ENCODE data around the gene SPAG4. TPM values are rescaled to one million over a fixed set of nuclear protein-coding genes. Genes with fewer than 3 reads are reported as not detected.

SPAG4 gene
- total RNA-seq, 2 donors from 2014 or later, result 5.9 to 6.3 TPM

- Mint-ChIP-seq H3K9me3 (no peaks in the 10 kb centered on the region), H3K36me3 (no peaks in the 10 kb centered on the region), H3K27me3 (no peaks in the 10 kb centered on the region), H3K27ac (peak overlapping the region; percentile 1 to 59), H3K4me3 (no peak overlapping the region), H3K4me1 (ENCODE audit: low read depth in 2 of 2) (peaks cover 74 to 80% of the 10 kb centered on the region in 2 donors)
- DNase-seq (ENCODE audit: low spot score) (no peak), ATAC-seq (no peak)
Measured at GRCh38 chr20:35641743-35642142, 26.1 kb downstream of the SPAG4 start.

- H3K4me1 Mint-ChIP-seq (ENCODE audit: low read depth in 2 of 2), result peaks cover 62 to 68% of the 10 kb centered on the region in 2 donors
- H3K9me3 Mint-ChIP-seq, result no peaks in the 10 kb centered on the region
- no peak overlapping the region for H3K4me3 Mint-ChIP-seq
- H3K27me3 Mint-ChIP-seq, result no peaks in the 10 kb centered on the region
- peak overlapping the region in 1 of 2 donors; percentile 59 for H3K27ac Mint-ChIP-seq
- ATAC-seq, result no peak
- DNase-seq (ENCODE audit: low spot score), result no peak
- H3K36me3 Mint-ChIP-seq, result no peaks in the 10 kb centered on the region
Measured at GRCh38 chr20:35643045-35643444, 27.4 kb downstream of the SPAG4 start.

- Mint-ChIP-seq H3K27me3 (no peaks in the 10 kb centered on the region), H3K4me3 (no peak overlapping the region), H3K9me3 (no peaks in the 10 kb centered on the region), H3K36me3 (no peaks in the 10 kb centered on the region), H3K4me1 (ENCODE audit: low read depth in 2 of 2) (peaks cover 65% of the 10 kb centered on the region in 2 donors), H3K27ac (peak overlapping the region; percentile 3 to 73)
- no peak for DNase-seq (ENCODE audit: low spot score)
- no peak for ATAC-seq
Measured at GRCh38 chr20:35644806-35645205, 29.2 kb downstream of the SPAG4 start.

- Mint-ChIP-seq H3K9me3 (no peaks in the 10 kb centered on the region), H3K4me1 (ENCODE audit: low read depth in 2 of 2) (peaks cover 40 to 47% of the 10 kb centered on the region in 2 donors), H3K4me3 (no peak overlapping the region), H3K27ac (no peak overlapping the region), H3K27me3 (no peaks in the 10 kb centered on the region), H3K36me3 (peaks cover 4% of the 10 kb centered on the region)
- ATAC-seq (no peak), DNase-seq (ENCODE audit: low spot score) (no peak)
Measured at GRCh38 chr20:35648836-35649235, 33.2 kb downstream of the SPAG4 start.

- H3K4me1 Mint-ChIP-seq (ENCODE audit: low read depth in 2 of 2), result peaks cover 24 to 35% of the 10 kb centered on the region in 2 donors
- no peaks in the 10 kb centered on the region for H3K9me3 Mint-ChIP-seq
- H3K27me3 Mint-ChIP-seq, result no peaks in the 10 kb centered on the region
- peak overlapping the region; percentile 24 to 42 for H3K27ac Mint-ChIP-seq
- DNase-seq (ENCODE audit: low spot score) (no peak), ATAC-seq (no peak)
- peaks cover 4% of the 10 kb centered on the region for H3K36me3 Mint-ChIP-seq
- no peak overlapping the region for H3K4me3 Mint-ChIP-seq
Measured at GRCh38 chr20:35650632-35651031, 35.0 kb downstream of the SPAG4 start.

GRCh38 chr20:35651958-35652357 lies 36.3 kb downstream of the SPAG4 start:
- Mint-ChIP-seq H3K9me3 (no peaks in the 10 kb centered on the region), H3K36me3 (peaks cover 4% of the 10 kb centered on the region), H3K27ac (no peak overlapping the region), H3K4me3 (no peak overlapping the region), H3K4me1 (ENCODE audit: low read depth in 2 of 2) (peaks cover 17 to 29% of the 10 kb centered on the region in 2 donors), H3K27me3 (no peaks in the 10 kb centered on the region)
- DNase-seq (ENCODE audit: low spot score) (no peak), ATAC-seq (no peak)

- Mint-ChIP-seq H3K27me3 (no peaks in the 10 kb centered on the region), H3K36me3 (peaks cover 4% of the 10 kb centered on the region), H3K4me1 (ENCODE audit: low read depth in 2 of 2) (peaks cover 23 to 34% of the 10 kb centered on the region in 2 donors), H3K9me3 (no peaks in the 10 kb centered on the region), H3K27ac (no peak overlapping the region), H3K4me3 (no peak overlapping the region)
- DNase-seq (ENCODE audit: low spot score) (no peak), ATAC-seq (peak in 1 of 2 donors; percentile 57)
Measured at GRCh38 chr20:35652641-35653429, 37.2 kb downstream of the SPAG4 start.

- Mint-ChIP-seq H3K27me3 (no peaks in the 10 kb centered on the region), H3K27ac (no peak overlapping the region), H3K36me3 (peaks cover 4% of the 10 kb centered on the region), H3K4me3 (no peak overlapping the region), H3K9me3 (no peaks in the 10 kb centered on the region), H3K4me1 (ENCODE audit: low read depth in 2 of 2) (peaks cover 22 to 32% of the 10 kb centered on the region in 2 donors)
- ATAC-seq (no peak), DNase-seq (ENCODE audit: low spot score) (no peak)
Measured at GRCh38 chr20:35653430-35653734, 37.8 kb downstream of the SPAG4 start.

GRCh38 chr20:35653893-35654292 lies 38.3 kb downstream of the SPAG4 start:
- DNase-seq (ENCODE audit: low spot score), result no peak
- H3K4me1 Mint-ChIP-seq (ENCODE audit: low read depth in 2 of 2), result peaks cover 24 to 32% of the 10 kb centered on the region in 2 donors
- no peak for ATAC-seq
- H3K27me3 Mint-ChIP-seq, result no peaks in the 10 kb centered on the region
- no peaks in the 10 kb centered on the region for H3K9me3 Mint-ChIP-seq
- H3K4me3 Mint-ChIP-seq, result no peak overlapping the region
- no peak overlapping the region for H3K27ac Mint-ChIP-seq
- peaks cover 4% of the 10 kb centered on the region for H3K36me3 Mint-ChIP-seq

- no peak for ATAC-seq
- Mint-ChIP-seq H3K4me1 (ENCODE audit: low read depth in 2 of 2) (peaks cover 28 to 35% of the 10 kb centered on the region in 2 donors), H3K36me3 (peaks cover 4% of the 10 kb centered on the region), H3K27ac (no peak overlapping the region), H3K4me3 (no peak overlapping the region), H3K9me3 (no peaks in the 10 kb centered on the region), H3K27me3 (no peaks in the 10 kb centered on the region)
- DNase-seq (ENCODE audit: low spot score), result no peak
Measured at GRCh38 chr20:35654415-35654814, 38.8 kb downstream of the SPAG4 start.

- DNase-seq (ENCODE audit: low spot score), result no peak
- peaks cover 41 to 43% of the 10 kb centered on the region in 2 donors for H3K4me1 Mint-ChIP-seq (ENCODE audit: low read depth in 2 of 2)
- H3K36me3 Mint-ChIP-seq, result peaks cover 1% of the 10 kb centered on the region
Measured at GRCh38 chr20:35657271-35657670, 41.6 kb downstream of the SPAG4 start.

GRCh38 chr20:35660122-35660937 lies 44.7 kb downstream of the SPAG4 start:
- Mint-ChIP-seq H3K4me1 (ENCODE audit: low read depth in 2 of 2) (peaks cover 60 to 70% of the 10 kb centered on the region in 2 donors), H3K27me3 (no peaks in the 10 kb centered on the region), H3K36me3 (no peaks in the 10 kb centered on the region), H3K9me3 (no peaks in the 10 kb centered on the region), H3K4me3 (peak overlapping the region; percentile 84), H3K27ac (peak overlapping the region; percentile 95 to 99)
- no peak for DNase-seq (ENCODE audit: low spot score)
- ATAC-seq, result no peak

More at GRCh38 chr20:35657271-35657670, 41.6 kb downstream of the SPAG4 start:
- no peaks in the 10 kb centered on the region for H3K9me3 Mint-ChIP-seq
- no peak for ATAC-seq
- peak overlapping the region; percentile 47 for H3K4me3 Mint-ChIP-seq
- no peaks in the 10 kb centered on the region for H3K27me3 Mint-ChIP-seq
- peak overlapping the region; percentile 22 to 56 for H3K27ac Mint-ChIP-seq

- H3K27me3 Mint-ChIP-seq, result no peaks in the 10 kb centered on the region
- peak overlapping the region; percentile 95 to 99 for H3K27ac Mint-ChIP-seq
- no peaks in the 10 kb centered on the region for H3K36me3 Mint-ChIP-seq
- H3K4me3 Mint-ChIP-seq, result peak overlapping the region; percentile 84
- DNase-seq (ENCODE audit: low spot score) (no peak), ATAC-seq (no peak)
- H3K9me3 Mint-ChIP-seq, result no peaks in the 10 kb centered on the region
- peaks cover 60 to 70% of the 10 kb centered on the region in 2 donors for H3K4me1 Mint-ChIP-seq (ENCODE audit: low read depth in 2 of 2)
Measured at GRCh38 chr20:35661053-35661452, 45.4 kb downstream of the SPAG4 start.

- no peaks in the 10 kb centered on the region for H3K27me3 Mint-ChIP-seq
- H3K4me3 Mint-ChIP-seq, result peak overlapping the region; percentile 84
- peak overlapping the region; percentile 95 to 99 for H3K27ac Mint-ChIP-seq
- DNase-seq (ENCODE audit: low spot score) (no peak), ATAC-seq (no peak)
- H3K4me1 Mint-ChIP-seq (ENCODE audit: low read depth in 2 of 2), result peaks cover 60 to 69% of the 10 kb centered on the region in 2 donors
- no peaks in the 10 kb centered on the region for H3K9me3 Mint-ChIP-seq
- H3K36me3 Mint-ChIP-seq, result no peaks in the 10 kb centered on the region
Measured at GRCh38 chr20:35661908-35662307, 46.3 kb downstream of the SPAG4 start.
